HepG2 (cell line): Measurements from ENCODE around the gene HOXA9. TPM values are rescaled to one million over a fixed set of nuclear protein-coding genes. Genes with fewer than 3 reads are reported as not detected.

Experiments
- ATAC-seq: fragments of 200-7000 bp; cut with Tn5 transposase; 3 replicates; pipeline ENCODE4 v1.9.1; 2020; ENCODE audit warnings: mild to moderate bottlenecking, moderate library complexity
- BruUV-seq: library from RNA; stranded (reverse); fragments of 400-500 nt; replicated peaks from 2 replicates; lab custom pipeline; 2021; lab: Mats Ljungman, UMichigan
- CTCF ChIA-PET: fragments of 300-600 bp; formaldehyde crosslinking; extraction: SDS; loops from one replicate; lab custom pipeline; 2021; ENCODE audit warnings: low total read pairs, inconsistent platforms, low intra/inter-chr PET ratio; lab: Yijun Ruan, JAX
- POLR2A ChIA-PET: fragments of 350-600 bp; sonication (Branson Sonifier 250); formaldehyde crosslinking; loops from one replicate; lab custom pipeline; 2020; ENCODE audit warnings: antibody characterized with exemption, inconsistent platforms; lab: Yijun Ruan, JAX
- DNase-seq: peaks from one replicate; pipeline ENCODE4 v3.0.0-alpha.2; 2015; ENCODE audit warnings: low spot score
- FAIRE-seq: peaks from 3 replicates; lab custom pipeline; 2011; peaks lifted over from hg19 to GRCh38; lab: Jason Lieb, UNC
- H2AFZ ChIP-seq: one replicate; pipeline ENCODE4 v1.6.1; 2011; ENCODE audit warnings: low read length, inconsistent platforms
- H3K27ac ChIP-seq: fragments of 300-600 bp; 3 replicates; pipeline ENCODE4 v1.8.0; 2011; ENCODE audit warnings: mixed run types, mild to moderate bottlenecking, mixed read lengths, low read length, inconsistent platforms; ENCODE audit not compliant: insufficient read depth; ENCODE audit errors: extremely low read length
- H3K27me3 ChIP-seq, 2 experiments: fragments of 200-600 bp in 1 of 2; 2 replicates in 1 of 2; 3 replicates in 1 of 2; pipeline versions ENCODE4 v1.6.0 to v1.8.0; 2011; ENCODE audit warnings: low read length in 2 of 2, mild to moderate bottlenecking in 2 of 2, moderate library complexity in 2 of 2, inconsistent platforms in 1 of 2; ENCODE audit not compliant: insufficient read depth in 2 of 2, control insufficient read depth in 1 of 2
- H3K36me3 ChIP-seq, 2 experiments: fragments of 200-600 bp in 1 of 2; replicated peaks in 1 of 2; 2 replicates in 1 of 2; 3 replicates in 1 of 2; pipeline versions ENCODE4 v1.5.1 to v1.8.0; 2011; ENCODE audit warnings: low read length in 2 of 2, inconsistent platforms in 1 of 2; ENCODE audit not compliant: insufficient read depth in 2 of 2, control insufficient read depth in 1 of 2
- H3K4me1 ChIP-seq: 2 replicates; pipeline ENCODE4 v1.5.1; 2012; ENCODE audit warnings: low read length, inconsistent platforms; ENCODE audit not compliant: insufficient read depth
- H3K4me2 ChIP-seq: 2 replicates; pipeline ENCODE4 v1.6.0; 2011; ENCODE audit warnings: low read depth, low read length, inconsistent platforms
- H3K4me3 ChIP-seq, 3 experiments: fragments of 200-600 bp in 1 of 3; sonication (generic), shearing (Covaris generic) in 1 of 3; replicated peaks in 1 of 3; 2 replicates each; pipeline ENCODE4 v1.5.1; 2011 to 2016; ENCODE audit warnings: low read length in 3 of 3, inconsistent platforms in 2 of 3, low read depth in 2 of 3, mild to moderate bottlenecking in 2 of 3, control low read depth in 1 of 3, mixed read lengths in 1 of 3; ENCODE audit not compliant: insufficient read depth in 1 of 3
- H3K79me2 ChIP-seq: one replicate; pipeline ENCODE4 v1.6.1; 2011; ENCODE audit warnings: low read length, inconsistent platforms; ENCODE audit not compliant: insufficient read depth
- H3K9ac ChIP-seq: 2 replicates; pipeline ENCODE4 v1.6.0; 2011; ENCODE audit warnings: mild to moderate bottlenecking, low read depth, low read length, inconsistent platforms; ENCODE audit not compliant: insufficient read depth
- H3K9me3 ChIP-seq: 2 replicates; pipeline ENCODE4 v1.5.1; 2012; ENCODE audit warnings: mild to moderate bottlenecking, low read length
- H4K20me1 ChIP-seq: 2 replicates; pipeline ENCODE4 v1.6.0; 2011; ENCODE audit warnings: inconsistent platforms, mild to moderate bottlenecking, low read length, moderate library complexity; ENCODE audit not compliant: insufficient read depth
- GATA4 ChIP-seq: sonication (generic); IDR thresholded peaks from 2 replicates; pipeline ENCODE4 v1.6.1; 2016; ENCODE audit warnings: antibody characterized with exemption, low read depth, borderline replicate concordance
- HOXA3 ChIP-seq: sonication (generic); formaldehyde crosslinking; IDR thresholded peaks from 2 replicates; pipeline ENCODE4 v1.5.0; 2020; ENCODE audit warnings: missing genetic modification reagents
- KDM4B ChIP-seq: sonication (generic); formaldehyde crosslinking; IDR thresholded peaks from 2 replicates; pipeline ENCODE4 v1.4.0; 2020; ENCODE audit warnings: missing genetic modification reagents
- MAFG ChIP-seq: sonication (generic); formaldehyde crosslinking; IDR thresholded peaks from 2 replicates; pipeline ENCODE4 v1.5.1; 2020; ENCODE audit warnings: mild to moderate bottlenecking, missing genetic modification reagents
- NBN ChIP-seq: fragments of 450-650 bp; conservative IDR thresholded peaks from 2 replicates; pipeline ENCODE4 v1.6.1; 2017
- ZNF282 ChIP-seq: fragments of 450-650 bp; IDR thresholded peaks from 2 replicates; pipeline ENCODE4 v1.6.1; 2018; ENCODE audit not compliant: partially characterized antibody
- ZNF724P ChIP-seq: sonication (generic); formaldehyde crosslinking; IDR thresholded peaks from 2 replicates; pipeline ENCODE4 v1.8.0; 2022; ENCODE audit warnings: missing genetic modification reagents, borderline replicate concordance
- WGBS: methylation state at CpG from one replicate; pipeline ENCODE4 v1.1.6; 2017; ENCODE audit warnings: low lambda C conversion rate; 5-methylcytosine and 5-hydroxymethylcytosine counted together
- in situ Hi-C: cut with HindIII; loops from 2 replicates; pipeline ENCODE4 v1.10.0; 2017; ENCODE audit warnings: low pct_unique_long_range_greater_than_20kb; ENCODE audit not compliant: extremely low pct_ligation_motif_present
- intact Hi-C: fragments of 100-400 bp; cut with micrococcal nuclease; formaldehyde crosslinking; loops from one replicate; pipeline ENCODE4 v1.10.0; 2022; ENCODE audit not compliant: unreplicated experiment
- polyA plus RNA-seq, 8 experiments: library from polyadenylated mRNA; depleted of rRNA in 3 of 8; stranded (reverse) in 7 of 8; unstranded in 1 of 8; fragments of >200 nt; fragmentation: Illumina TruSeq in 4 of 8; extraction: Trizol in 4 of 8; gene quantifications; 2 replicates each; pipeline versions ENCODE4 v1.2.1 to v1.2.3, GENCODE V29; 2011 to 2016; ENCODE audit warnings: low read depth in 4 of 8, missing spikeins in 1 of 8, mixed read lengths in 1 of 8; ENCODE audit not compliant: insufficient read depth in 1 of 8
- total RNA-seq, 5 experiments: library from RNA; depleted of rRNA; stranded (reverse); fragments of >200 nt; fragmentation: Illumina TruSeq; extraction: Trizol; gene quantifications; 2 replicates each; pipeline ENCODE4 v1.2.3, GENCODE V29; 2016; ENCODE audit warnings: low read depth in 1 of 5
- TF ChIP-seq, protein P1 (sequence below): sonication (generic); formaldehyde crosslinking; IDR thresholded peaks from 2 replicates; pipeline ENCODE4 v1.4.0; 2020; ENCODE audit warnings: missing genetic modification reagents
- TF ChIP-seq, protein P2 (sequence below): sonication (generic); formaldehyde crosslinking; conservative IDR thresholded peaks from 2 replicates; pipeline ENCODE4 v1.4.0; 2020; ENCODE audit warnings: missing genetic modification reagents

The HOXA9 gene
- total and polyA plus RNA-seq, 2 of the 13 experiments (the other 11 are each of a cell fraction or from before 2014, with no cell fraction given), result not detected

DNA sequence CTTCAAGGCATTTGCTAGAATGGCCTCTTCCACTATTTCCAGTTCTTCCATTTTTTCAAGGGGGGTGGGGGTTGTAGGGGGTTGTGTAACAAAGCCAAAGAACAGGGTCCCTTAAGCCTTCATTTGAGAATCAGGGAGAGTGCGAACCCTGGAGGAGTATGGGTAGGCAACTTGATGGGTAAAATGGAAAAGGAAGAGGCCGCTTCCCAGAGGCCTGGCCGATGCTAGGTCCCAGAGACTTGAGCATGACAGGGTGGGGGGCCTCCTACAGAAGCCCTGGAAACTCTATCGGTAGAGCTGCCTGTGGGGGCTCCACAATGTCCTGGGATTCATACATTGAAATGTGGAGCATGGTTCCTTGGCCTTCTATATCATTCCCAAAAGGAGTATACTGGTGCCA lies 43.7 kb upstream of the HOXA9 start:
- in situ Hi-C loops, result loop anchor here (10.0 kb wide), 1 partner anchor 366 kb away; no protein-coding TSS in a partner anchor
- Histone ChIP-seq H4K20me1 (no peaks in the 10 kb centered on the region), H2AFZ (no peak overlapping the region), H3K9ac (no peak overlapping the region)
- CTCF ChIA-PET, result no interaction called here
- TF ChIP-seq HOXA3 (no peak), ZNF282 (no peak), NBN (no peak), ZNF724P (CRISPR knock-in tag) (no peak), MAFG (CRISPR knock-in tag) (no peak), KDM4B (CRISPR knock-in tag) (no peak), GATA4 (no peak)
- TF ChIP-seq, protein P1, sequence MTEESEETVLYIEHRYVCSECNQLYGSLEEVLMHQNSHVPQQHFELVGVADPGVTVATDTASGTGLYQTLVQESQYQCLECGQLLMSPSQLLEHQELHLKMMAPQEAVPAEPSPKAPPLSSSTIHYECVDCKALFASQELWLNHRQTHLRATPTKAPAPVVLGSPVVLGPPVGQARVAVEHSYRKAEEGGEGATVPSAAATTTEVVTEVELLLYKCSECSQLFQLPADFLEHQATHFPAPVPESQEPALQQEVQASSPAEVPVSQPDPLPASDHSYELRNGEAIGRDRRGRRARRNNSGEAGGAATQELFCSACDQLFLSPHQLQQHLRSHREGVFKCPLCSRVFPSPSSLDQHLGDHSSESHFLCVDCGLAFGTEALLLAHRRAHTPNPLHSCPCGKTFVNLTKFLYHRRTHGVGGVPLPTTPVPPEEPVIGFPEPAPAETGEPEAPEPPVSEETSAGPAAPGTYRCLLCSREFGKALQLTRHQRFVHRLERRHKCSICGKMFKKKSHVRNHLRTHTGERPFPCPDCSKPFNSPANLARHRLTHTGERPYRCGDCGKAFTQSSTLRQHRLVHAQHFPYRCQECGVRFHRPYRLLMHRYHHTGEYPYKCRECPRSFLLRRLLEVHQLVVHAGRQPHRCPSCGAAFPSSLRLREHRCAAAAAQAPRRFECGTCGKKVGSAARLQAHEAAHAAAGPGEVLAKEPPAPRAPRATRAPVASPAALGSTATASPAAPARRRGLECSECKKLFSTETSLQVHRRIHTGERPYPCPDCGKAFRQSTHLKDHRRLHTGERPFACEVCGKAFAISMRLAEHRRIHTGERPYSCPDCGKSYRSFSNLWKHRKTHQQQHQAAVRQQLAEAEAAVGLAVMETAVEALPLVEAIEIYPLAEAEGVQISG, result no peak
- TF ChIP-seq, protein P2, sequence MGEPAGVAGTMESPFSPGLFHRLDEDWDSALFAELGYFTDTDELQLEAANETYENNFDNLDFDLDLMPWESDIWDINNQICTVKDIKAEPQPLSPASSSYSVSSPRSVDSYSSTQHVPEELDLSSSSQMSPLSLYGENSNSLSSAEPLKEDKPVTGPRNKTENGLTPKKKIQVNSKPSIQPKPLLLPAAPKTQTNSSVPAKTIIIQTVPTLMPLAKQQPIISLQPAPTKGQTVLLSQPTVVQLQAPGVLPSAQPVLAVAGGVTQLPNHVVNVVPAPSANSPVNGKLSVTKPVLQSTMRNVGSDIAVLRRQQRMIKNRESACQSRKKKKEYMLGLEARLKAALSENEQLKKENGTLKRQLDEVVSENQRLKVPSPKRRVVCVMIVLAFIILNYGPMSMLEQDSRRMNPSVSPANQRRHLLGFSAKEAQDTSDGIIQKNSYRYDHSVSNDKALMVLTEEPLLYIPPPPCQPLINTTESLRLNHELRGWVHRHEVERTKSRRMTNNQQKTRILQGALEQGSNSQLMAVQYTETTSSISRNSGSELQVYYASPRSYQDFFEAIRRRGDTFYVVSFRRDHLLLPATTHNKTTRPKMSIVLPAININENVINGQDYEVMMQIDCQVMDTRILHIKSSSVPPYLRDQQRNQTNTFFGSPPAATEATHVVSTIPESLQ (CRISPR knock-in tag), result no peak
- TF ChIP-seq, all 625 proteins: peak for 0
- DNase-seq, result no peak
- POLR2A ChIA-PET, result no interaction called here
- Histone ChIP-seq H3K27me3 (peaks cover 5 to 84% of the 10 kb centered on the region in 2 experiments), H3K4me1 (peaks cover 15% of the 10 kb centered on the region), H3K9me3 (no peaks in the 10 kb centered on the region), H3K27ac (no peak overlapping the region), H3K36me3 (no peaks in the 10 kb centered on the region), H3K4me3 (no peak overlapping the region), H3K79me2 (no peaks in the 10 kb centered on the region), H3K4me2 (no peak overlapping the region)
- no peak for ATAC-seq
- no peak for FAIRE-seq
- BruUV-seq, result no TSS peak
- 66% methylated on average over 4 of the region's 4 CpGs for whole genome bisulfite sequencing
- intact Hi-C loops, result no loop called here
